HG02885 (cell line): Measurements from ENCODE around the gene HOXA1.

Experiments
- ATAC-seq: cut with Tn5 transposase; IDR thresholded peaks from one replicate; pipeline ENCODE4 v1.9.1; 2021; ENCODE audit warnings: mild to moderate bottlenecking; ENCODE audit not compliant: unreplicated experiment, poor library complexity

The HOXA1 gene

DNA sequence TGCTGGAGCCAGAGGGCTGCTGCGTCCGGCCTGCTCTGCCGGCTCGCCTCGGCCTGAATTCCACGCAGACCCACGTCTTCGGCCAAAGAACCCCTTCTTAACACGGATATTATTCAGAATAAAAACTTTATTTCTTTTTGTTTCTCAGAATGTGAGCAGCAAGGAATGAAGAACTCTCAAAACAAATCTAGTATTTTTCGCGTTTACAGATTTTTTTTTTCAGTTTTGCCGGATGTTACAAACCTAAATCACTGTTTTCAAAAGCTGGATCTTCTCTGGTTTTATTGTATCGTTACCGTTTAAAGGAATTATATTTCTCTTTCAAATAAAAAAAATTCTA is 11.1 kb upstream of the HOXA1 start:
- no peak for ATAC-seq

DNA sequence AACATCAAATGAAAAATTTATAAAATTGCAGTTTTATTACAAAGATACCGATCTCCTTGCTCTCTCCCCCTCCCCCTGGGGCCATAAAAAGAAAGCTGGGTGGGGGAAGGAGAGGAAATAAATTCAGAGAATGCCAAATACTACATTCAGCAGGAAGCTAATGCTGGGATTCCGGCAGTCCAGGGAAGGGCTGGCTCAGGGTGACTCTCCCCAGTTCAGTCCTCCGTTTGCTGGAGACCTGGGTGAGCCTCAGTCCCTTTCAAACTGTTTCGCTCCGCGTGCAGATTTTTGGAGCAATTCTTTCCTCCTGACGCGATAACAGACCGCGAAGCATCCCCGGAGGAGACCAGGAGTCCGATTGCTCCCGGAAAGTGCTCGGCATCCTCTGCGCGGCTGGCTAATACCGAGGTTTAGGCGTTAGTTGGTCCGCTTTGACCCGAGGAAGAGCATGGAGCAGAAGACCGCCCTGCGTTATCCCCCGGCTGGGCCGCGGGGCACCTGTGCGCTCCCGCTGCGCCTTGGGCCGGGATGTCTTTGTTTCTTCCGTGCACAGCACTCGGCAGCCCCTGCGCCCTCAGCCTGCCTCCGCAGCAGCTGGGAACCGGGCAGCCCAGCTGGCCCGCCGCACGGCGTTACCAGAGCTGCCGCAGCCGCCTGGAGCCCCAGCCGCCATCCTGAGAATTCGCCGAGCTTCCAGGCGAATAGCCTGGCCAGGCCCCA is 10.5 kb upstream of the HOXA1 start:
- ATAC-seq = no peak

GRCh38 chr7:27105301-27106031 is 9.7 kb upstream of the HOXA1 start:
- ATAC-seq = no peak

DNA sequence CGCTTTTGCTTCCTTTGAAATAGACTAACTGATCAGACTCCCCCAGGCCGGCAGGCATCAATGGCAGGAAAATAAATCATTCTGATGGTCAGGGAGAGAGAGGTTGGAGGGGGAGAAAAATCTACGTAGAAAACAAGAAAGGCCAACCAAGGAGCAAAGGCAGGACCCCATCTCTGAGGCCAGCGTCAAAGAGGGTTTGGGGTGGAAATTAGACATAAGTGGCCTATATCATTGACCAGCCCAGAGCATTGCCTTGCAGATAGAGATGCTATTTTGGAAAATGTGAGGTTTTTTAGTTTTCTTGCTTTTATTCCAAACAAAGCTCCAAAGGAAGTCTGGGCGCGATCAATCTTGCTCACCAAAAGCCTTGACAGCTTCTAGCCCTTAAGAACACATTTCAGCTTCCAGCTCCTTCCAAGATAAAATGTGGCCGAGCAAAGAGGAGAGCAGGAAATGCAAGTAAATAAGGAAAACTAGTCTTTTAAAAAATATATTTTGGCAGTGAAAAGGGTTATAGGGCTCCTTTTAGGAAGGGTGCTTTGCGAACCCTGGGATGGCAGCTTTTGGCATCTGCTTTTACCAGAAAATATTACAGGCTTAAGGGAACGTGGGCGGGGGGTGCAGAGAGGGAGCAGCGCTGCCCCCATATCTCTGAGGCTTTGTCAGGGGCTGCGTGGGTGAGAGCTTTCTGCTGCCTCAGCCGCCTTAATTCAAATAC is 8.7 kb upstream of the HOXA1 start:
- no peak for ATAC-seq

GRCh38 chr7:27103489-27104226 is 7.9 kb upstream of the HOXA1 start:
- no peak for ATAC-seq

- ATAC-seq = no peak
Measured at GRCh38 chr7:27102581-27103442, 7.0 kb upstream of the HOXA1 start, which contains the start of gene HOXA2. HOXA2 (minus strand) TSS chr7:27102683; CDS start chr7:27102500, 183 bp downstream.

DNA sequence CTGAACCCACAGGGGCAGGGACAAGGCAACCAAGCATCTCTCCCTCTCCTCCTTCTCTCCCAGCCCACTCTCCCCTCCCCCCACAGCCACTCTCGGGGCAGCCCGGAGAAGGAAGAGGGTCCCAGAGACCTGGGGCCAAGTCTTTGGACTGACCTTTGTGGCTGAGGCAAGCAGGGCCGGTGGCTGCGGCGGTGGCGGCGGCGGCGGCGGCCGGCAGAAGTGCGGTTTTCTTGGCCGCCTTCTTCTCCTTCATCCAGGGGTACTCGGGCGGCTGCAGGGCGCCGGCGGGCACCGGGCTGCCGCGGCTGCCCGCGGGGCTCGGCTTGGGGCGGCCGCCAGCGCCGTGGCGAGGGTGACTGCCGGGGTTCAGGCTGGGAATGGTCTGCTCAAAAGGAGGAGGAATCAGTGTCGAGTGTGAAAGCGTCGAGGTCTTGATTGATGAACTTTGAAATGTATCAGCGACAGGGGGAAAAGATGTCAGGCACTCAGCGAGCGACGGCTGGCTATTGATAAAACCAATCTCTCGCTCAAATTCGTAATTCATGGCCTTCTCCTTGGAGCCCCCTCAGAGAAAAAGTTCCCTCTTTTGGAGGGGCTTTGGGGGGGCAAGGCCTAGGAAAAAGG is 6.3 kb upstream of the HOXA1 start:
- no peak for ATAC-seq

DNA sequence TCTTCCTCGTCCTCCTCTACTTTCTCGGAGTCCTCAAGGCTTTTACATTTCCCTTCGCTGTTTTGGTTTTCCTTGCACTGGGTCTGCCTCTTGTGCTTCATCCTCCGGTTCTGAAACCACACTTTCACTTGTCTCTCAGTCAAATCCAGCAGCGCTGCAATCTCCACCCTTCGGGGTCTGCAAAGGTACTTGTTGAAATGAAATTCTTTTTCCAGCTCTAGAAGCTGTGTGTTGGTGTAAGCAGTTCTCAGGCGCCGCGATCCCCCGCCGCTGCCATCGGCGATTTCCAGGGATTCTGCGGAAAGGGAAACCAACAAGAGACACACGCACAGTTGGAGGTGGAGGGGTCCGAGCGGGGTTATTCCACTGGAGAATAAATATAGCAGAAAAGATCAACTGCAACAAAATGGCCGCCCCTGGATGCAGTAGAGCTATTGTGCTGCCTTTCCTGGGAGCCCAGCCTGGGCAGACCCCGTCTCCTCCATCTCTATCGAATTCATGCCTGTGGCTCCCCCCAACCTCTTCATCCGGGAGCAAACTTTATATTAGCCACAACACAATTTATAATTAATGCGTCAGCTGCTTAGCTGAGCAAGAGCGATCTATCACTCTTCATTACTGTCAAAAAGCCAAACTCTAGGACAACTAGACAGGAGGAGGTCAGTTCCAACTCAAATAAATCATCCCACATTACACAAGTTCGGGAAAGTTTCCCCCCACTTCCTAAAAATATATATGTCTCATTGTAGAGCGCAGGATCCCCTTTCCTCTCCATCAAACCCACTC is 5.6 kb upstream of the HOXA1 start:
- no peak for ATAC-seq

- ATAC-seq = no peak
Measured at GRCh38 chr7:27100694-27101170, 4.9 kb upstream of the HOXA1 start.

DNA sequence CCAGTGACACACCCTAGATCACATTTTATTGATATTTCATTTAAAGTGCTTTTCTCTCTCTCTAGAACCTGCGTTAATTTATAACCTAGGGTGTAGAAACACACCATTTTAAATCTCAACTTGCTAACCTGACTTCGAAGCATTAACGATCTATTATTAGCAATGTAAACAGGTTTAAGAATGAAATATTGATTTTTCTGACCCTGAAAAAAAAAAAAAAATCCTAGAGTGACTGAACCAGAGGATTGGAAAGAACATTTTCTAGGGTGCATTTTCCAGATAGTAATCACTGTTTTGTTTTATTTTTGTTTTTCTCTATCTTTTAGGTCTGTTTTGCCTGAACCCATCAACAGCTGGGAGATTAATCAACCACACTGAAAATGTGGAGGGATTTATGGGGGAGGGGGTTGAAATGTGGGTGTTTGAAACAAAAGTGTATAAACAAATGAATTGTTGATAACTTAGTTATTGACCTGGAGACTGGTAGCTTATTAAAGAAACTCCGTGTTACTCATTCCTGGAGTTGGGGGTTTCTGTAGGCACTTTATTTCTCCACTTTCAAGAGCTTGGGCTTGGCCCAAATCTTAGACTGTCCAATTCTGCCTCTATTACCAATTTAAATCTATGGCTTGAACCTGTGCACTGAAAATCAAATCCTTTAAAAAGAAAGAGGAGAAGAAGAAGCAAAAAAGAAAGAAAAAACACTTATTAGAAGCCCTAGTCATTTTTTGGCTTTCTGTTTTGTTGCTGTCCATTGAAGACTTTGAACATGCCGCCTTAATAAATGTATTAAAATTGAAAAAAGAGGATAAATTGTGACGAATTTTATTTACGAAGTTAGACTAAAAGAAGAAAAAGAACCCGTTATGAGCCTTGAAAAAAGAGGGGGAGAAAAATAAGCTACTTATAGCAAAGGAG is 3.9 kb upstream of the HOXA1 start:
- ATAC-seq = no peak

DNA sequence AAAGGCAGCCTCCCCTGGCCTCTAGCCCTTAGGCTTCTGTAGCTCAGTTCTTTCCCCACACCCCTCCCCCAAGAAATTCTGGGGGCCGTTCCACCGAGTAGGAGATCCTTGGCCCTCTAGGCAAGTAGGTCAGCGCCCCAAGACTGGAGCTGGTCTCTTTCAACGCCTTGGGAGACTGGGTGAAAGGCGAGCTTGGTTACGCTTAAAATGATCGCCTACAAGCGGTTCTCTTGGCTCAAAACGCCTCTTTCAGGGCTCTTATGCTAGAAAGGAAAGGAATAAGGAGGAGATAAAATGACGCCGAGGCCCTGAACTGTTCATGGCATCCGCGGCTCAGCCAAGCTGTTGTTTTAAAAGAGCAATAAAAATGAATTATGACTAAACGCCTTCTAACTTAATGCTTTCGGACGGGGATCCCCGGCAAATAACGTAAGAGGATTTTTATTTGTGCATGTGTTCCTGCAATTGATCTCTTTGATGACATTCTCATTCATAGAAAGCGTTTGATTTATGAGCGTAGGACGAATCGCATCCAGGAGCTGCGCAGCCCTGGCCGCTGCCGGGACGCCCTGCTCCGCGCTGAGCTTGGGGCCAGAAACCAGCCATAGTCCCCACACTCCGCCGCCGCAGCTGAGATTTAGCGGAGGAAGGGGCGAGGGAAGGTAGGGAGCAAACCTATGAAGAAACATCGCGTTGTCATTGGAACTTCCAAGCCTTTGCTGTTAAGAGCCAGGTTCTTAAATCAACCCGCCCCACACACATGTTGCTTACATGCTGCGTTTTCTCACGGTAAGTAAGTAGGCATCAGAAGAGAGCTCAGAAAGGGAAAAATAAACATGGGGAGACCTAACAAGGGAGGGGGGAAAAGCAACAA is 3.0 kb upstream of the HOXA1 start:
- no peak for ATAC-seq

- no peak for ATAC-seq
Measured at GRCh38 chr7:27097686-27098577, 2.1 kb upstream of the HOXA1 start.

DNA sequence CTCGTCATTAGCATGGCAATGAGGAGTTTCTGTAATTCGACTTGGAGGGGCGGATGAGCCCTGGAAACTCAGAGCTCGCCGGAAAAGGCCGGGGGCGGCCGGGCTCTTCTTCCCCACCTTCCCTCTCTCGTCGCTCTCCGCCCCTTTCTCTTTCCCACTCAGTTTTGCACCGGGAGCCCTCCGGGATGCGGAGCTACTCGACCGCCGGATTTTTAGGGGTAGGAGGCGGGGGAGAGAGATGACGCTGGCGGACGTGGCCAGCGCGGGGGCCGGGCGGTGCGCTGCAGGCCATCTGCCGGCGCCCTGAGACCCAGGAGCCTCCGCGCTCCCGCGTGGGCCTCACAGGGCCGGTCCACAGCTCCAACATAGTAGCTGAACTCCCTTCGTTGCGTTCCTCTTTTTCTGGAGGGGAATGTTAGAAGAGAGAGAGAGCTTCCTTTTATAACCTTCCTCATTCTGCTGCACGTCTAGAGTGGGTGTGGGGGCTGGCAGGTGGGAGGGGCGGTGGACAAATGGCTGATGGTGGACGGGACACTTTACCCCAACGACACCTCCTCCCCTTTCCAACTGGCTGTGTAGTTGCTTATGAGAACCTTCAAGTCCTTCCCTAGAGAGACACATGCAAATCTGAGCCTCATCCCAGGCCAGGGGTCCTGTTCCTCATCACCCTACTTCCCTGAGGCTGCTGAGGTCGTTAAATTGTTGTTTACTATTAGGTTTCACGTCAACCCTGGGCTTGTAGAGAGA is 1.1 kb upstream of the HOXA1 start:
- no peak for ATAC-seq

DNA sequence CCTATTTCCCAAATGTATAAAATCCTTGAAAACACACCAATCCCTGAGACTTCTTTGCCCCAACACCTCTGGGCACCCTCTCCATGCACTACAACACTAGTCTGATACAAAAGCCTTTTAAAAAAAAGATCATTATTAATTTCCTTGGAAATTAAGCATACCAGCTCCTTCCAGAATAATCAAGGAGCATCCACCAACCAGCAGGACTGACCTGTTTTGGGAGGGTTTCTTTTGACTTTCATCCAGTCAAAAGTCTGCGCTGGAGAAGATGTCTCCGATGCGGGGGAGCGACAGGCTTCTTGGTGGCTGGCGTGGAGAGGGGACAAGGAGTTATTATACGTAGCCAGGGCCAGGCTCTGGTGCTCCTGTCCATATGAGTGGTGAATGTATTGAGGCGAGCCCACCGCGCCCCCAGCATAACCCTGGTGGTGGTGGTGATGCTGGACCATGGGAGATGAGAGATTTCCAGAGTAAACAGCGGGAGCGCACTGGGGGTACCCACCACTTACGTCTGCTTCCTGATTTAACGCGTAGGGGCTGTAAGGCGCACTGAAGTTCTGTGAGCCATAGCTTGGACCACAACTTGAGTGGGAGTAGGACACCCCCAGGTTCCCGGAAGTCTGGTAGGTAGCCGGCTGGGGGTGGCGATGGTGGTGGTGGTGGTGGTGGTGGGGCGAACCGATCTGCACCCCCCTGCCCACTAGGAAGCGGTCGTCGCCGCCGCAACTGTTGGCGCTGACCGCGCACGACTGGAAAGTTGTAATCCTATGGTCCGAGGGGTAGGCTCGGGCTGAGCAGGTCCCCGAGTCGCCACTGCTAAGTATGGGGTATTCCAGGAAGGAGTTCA is 527 bp downstream of the HOXA1 start:
- ATAC-seq = peak; percentile 14
